Choroid plexus epithelial cell (primary cell): Measurements from ENCODE around the gene CACNA1H.

ENCODE experiments used
- DNase-seq: peaks from one replicate; pipeline ENCODE4 v3.0.0-alpha.2; 2010; ENCODE audit warnings: low read depth
- H3K4me3 ChIP-seq: 2 replicates; pipeline ENCODE4 v1.5.1; 2011; ENCODE audit warnings: low read depth, mild to moderate bottlenecking, control low read depth, low read length, moderate library complexity
- CTCF ChIP-seq: conservative IDR thresholded peaks from 2 replicates; pipeline ENCODE4 v1.5.1; 2011; ENCODE audit warnings: low read depth, mild to moderate bottlenecking, control low read depth, inconsistent platforms, low read length, moderate library complexity

Gene CACNA1H

GRCh38 chr16:1177750-1178149 lies 24.8 kb downstream of the CACNA1H start:
- no peak overlapping the region for H3K4me3 ChIP-seq
- no peak for DNase-seq
- no peak for TF ChIP-seq CTCF

- TF ChIP-seq CTCF = no peak
- no peak overlapping the region for H3K4me3 ChIP-seq
- no peak for DNase-seq
Observed at GRCh38 chr16:1178295-1178910, 25.5 kb downstream of the CACNA1H start.

GRCh38 chr16:1180549-1181403 lies 27.9 kb downstream of the CACNA1H start:
- no peak overlapping the region for H3K4me3 ChIP-seq
- no peak for TF ChIP-seq CTCF
- peak; percentile 8 for DNase-seq

- peak; percentile 12 for TF ChIP-seq CTCF
- peak; percentile 13 for DNase-seq
- H3K4me3 ChIP-seq = no peak overlapping the region
Observed at GRCh38 chr16:1181404-1182315, 28.8 kb downstream of the CACNA1H start.

GRCh38 chr16:1182316-1182671 lies 29.4 kb downstream of the CACNA1H start:
- no peak overlapping the region for H3K4me3 ChIP-seq
- TF ChIP-seq CTCF = no peak
- peak; percentile 96 for DNase-seq

GRCh38 chr16:1182950-1183907 lies 30.3 kb downstream of the CACNA1H start:
- peak overlapping the region; percentile 28 for H3K4me3 ChIP-seq
- peak; percentile 81 for DNase-seq
- no peak for TF ChIP-seq CTCF
